IMR-90 (cell line): ENCODE data around the gene CDH23. TPM values are rescaled to one million over a fixed set of nuclear protein-coding genes. Genes with fewer than 3 reads are reported as not detected.

Experiments used
- ATAC-seq: fragments of 200-7000 bp; cut with Tn5 transposase; 2 replicates; pipeline ENCODE4 v1.9.1; 2020; ENCODE audit warnings: low read depth, mild to moderate bottlenecking, moderate library complexity
- BruUV-seq: library from RNA; stranded (reverse); fragments of 400-500 nt; replicated peaks from 2 replicates; lab custom pipeline; 2021; lab: Mats Ljungman, UMichigan
- CTCF ChIA-PET: fragments of 300-600 bp; formaldehyde crosslinking; extraction: SDS; loops from one replicate; lab custom pipeline; 2021; ENCODE audit warnings: antibody characterized with exemption; lab: Yijun Ruan, JAX
- POLR2A ChIA-PET: fragments of 300-600 bp; sonication (Branson Sonifier 250); formaldehyde crosslinking; loops from one replicate; lab custom pipeline; 2022; ENCODE audit warnings: antibody characterized with exemption; ENCODE audit not compliant: unreplicated experiment; lab: Charles Lee
- DNase-seq: peaks from one replicate; pipeline ENCODE4 v3.0.0; 2013
- H2AFZ ChIP-seq: replicated peaks from 2 replicates; pipeline ENCODE3; 2013; ENCODE audit warnings: low read length, mild to moderate bottlenecking; ENCODE audit not compliant: poor library complexity
- H2AK5ac ChIP-seq: 2 replicates; pipeline ENCODE4 v1.6.1; 2013; ENCODE audit warnings: low read depth, low read length, inconsistent platforms
- H2AK9ac ChIP-seq: replicated peaks from 2 replicates; pipeline ENCODE3; 2013; ENCODE audit warnings: mild to moderate bottlenecking, low read depth, low read length, moderate library complexity; ENCODE audit not compliant: poor library complexity
- H2BK120ac ChIP-seq: 2 replicates; pipeline ENCODE4 v1.6.1; 2013; ENCODE audit warnings: low read depth, low read length, inconsistent platforms
- H2BK15ac ChIP-seq: 3 replicates; pipeline ENCODE4 v1.6.1; 2013; ENCODE audit warnings: low read depth, low read length, inconsistent platforms
- H2BK20ac ChIP-seq: 2 replicates; pipeline ENCODE4 v1.6.1; 2013; ENCODE audit warnings: low read depth, mild to moderate bottlenecking, inconsistent platforms, low read length, moderate library complexity
- H2BK5ac ChIP-seq: 2 replicates; pipeline ENCODE4 v1.6.1; 2013; ENCODE audit warnings: mild to moderate bottlenecking, low read depth, low read length, inconsistent platforms; ENCODE audit not compliant: poor library complexity, severe bottlenecking
- H3K14ac ChIP-seq: replicated peaks from 2 replicates; pipeline ENCODE4 v1.6.1; 2013; ENCODE audit warnings: low read depth, low read length, inconsistent platforms
- H3K18ac ChIP-seq: 2 replicates; pipeline ENCODE4 v1.6.1; 2013; ENCODE audit warnings: low read depth, low read length, control low read depth
- H3K23ac ChIP-seq: 2 replicates; pipeline ENCODE4 v1.6.1; 2013; ENCODE audit warnings: low read depth, low read length, inconsistent platforms
- H3K27ac ChIP-seq: 2 replicates; pipeline ENCODE4 v1.5.1; 2013; ENCODE audit warnings: mild to moderate bottlenecking, control low read depth, low read length; ENCODE audit not compliant: insufficient read depth
- H3K27me3 ChIP-seq: 2 replicates; pipeline ENCODE4 v1.6.1; 2013; ENCODE audit warnings: low read length; ENCODE audit not compliant: control insufficient read depth, insufficient read depth
- H3K36me3 ChIP-seq: 2 replicates; pipeline ENCODE4 v1.6.1; 2013; ENCODE audit warnings: low read length, mixed read lengths; ENCODE audit not compliant: control insufficient read depth, insufficient read depth
- H3K4ac ChIP-seq: 2 replicates; pipeline ENCODE4 v1.6.1; 2013; ENCODE audit warnings: low read depth, low read length, inconsistent platforms
- H3K4me1 ChIP-seq: 2 replicates; pipeline ENCODE4 v1.6.1; 2013; ENCODE audit warnings: low read length, mixed read lengths; ENCODE audit not compliant: control insufficient read depth, insufficient read depth
- H3K4me2 ChIP-seq: 2 replicates; pipeline ENCODE4 v1.6.1; 2013; ENCODE audit warnings: low read depth, mild to moderate bottlenecking, control low read depth, low read length, moderate library complexity
- H3K4me3 ChIP-seq: 2 replicates; pipeline ENCODE4 v1.5.1; 2013; ENCODE audit warnings: low read depth, mild to moderate bottlenecking, control low read depth, low read length, moderate library complexity; ENCODE audit not compliant: insufficient read depth
- H3K56ac ChIP-seq: 2 replicates; pipeline ENCODE4 v1.6.1; 2013; ENCODE audit warnings: low read length, inconsistent platforms; ENCODE audit not compliant: insufficient read depth; ENCODE audit errors: extremely low read depth
- H3K79me1 ChIP-seq, 2 experiments: 2 replicates each; pipeline ENCODE4 v1.6.1; 2013; ENCODE audit warnings: low read length in 2 of 2, inconsistent platforms in 1 of 2, low read depth in 1 of 2
- H3K9ac ChIP-seq: 2 replicates; pipeline ENCODE4 v1.6.1; 2013; ENCODE audit warnings: low read depth, low read length, control low read depth
- H3K9me1 ChIP-seq: 2 replicates; pipeline ENCODE4 v1.6.1; 2013; ENCODE audit warnings: low read length, inconsistent platforms; ENCODE audit not compliant: insufficient read depth
- H3K9me3 ChIP-seq: 2 replicates; pipeline ENCODE4 v1.6.1; 2013; ENCODE audit warnings: low read length; ENCODE audit not compliant: control insufficient read depth, insufficient read depth
- H4K20me1 ChIP-seq: 2 replicates; pipeline ENCODE4 v1.6.1; 2013; ENCODE audit warnings: low read length, inconsistent platforms; ENCODE audit not compliant: insufficient read depth
- H4K5ac ChIP-seq: 2 replicates; pipeline ENCODE4 v1.6.1; 2013; ENCODE audit warnings: mild to moderate bottlenecking, low read depth, low read length, control low read depth
- H4K8ac ChIP-seq, 2 experiments: 2 replicates each; pipeline ENCODE4 v1.6.1; 2013; ENCODE audit warnings: low read depth in 2 of 2, low read length in 2 of 2, control low read depth in 1 of 2, inconsistent platforms in 1 of 2
- H4K91ac ChIP-seq: 2 replicates; pipeline ENCODE4 v1.6.1; 2013; ENCODE audit warnings: low read depth, low read length, inconsistent platforms; ENCODE audit not compliant: insufficient read depth
- BHLHE40 ChIP-seq: fragments of 150-350 bp; IDR thresholded peaks from 2 replicates; pipeline ENCODE4 v1.6.1; 2016; ENCODE audit warnings: mild to moderate bottlenecking, low read depth, low read length
- CEBPB ChIP-seq: IDR thresholded peaks from 2 replicates; pipeline ENCODE4 v1.6.1; 2012; ENCODE audit warnings: low read depth, low read length, improper control_type of control experiment
- CHD1 ChIP-seq: IDR thresholded peaks from 2 replicates; pipeline ENCODE4 v1.6.1; 2012; ENCODE audit warnings: low read depth, low read length, improper control_type of control experiment
- FOS ChIP-seq: fragments of 150-350 bp; IDR thresholded peaks from 2 replicates; pipeline ENCODE4 v1.6.1; 2016; ENCODE audit warnings: low read depth, low read length
- MAFK ChIP-seq: IDR thresholded peaks from 2 replicates; pipeline ENCODE4 v1.6.1; 2012; ENCODE audit warnings: low read depth, low read length, improper control_type of control experiment
- MAZ ChIP-seq: IDR thresholded peaks from 2 replicates; pipeline ENCODE4 v1.6.1; 2012; ENCODE audit warnings: low read depth, mild to moderate bottlenecking, low read length, improper control_type of control experiment, moderate library complexity, borderline replicate concordance
- NFE2L2 ChIP-seq: fragments of 150-350 bp; IDR thresholded peaks from 2 replicates; pipeline ENCODE4 v1.6.1; 2016; ENCODE audit warnings: low read depth, mild to moderate bottlenecking, low read length
- POLR2A ChIP-seq: IDR thresholded peaks from 2 replicates; pipeline ENCODE4 v1.6.1; 2012; ENCODE audit warnings: mild to moderate bottlenecking, low read depth, low read length
- RAD21 ChIP-seq: IDR thresholded peaks from 2 replicates; pipeline ENCODE4 v1.6.1; 2012; ENCODE audit warnings: low read length, improper control_type of control experiment
- RCOR1 ChIP-seq: IDR thresholded peaks from 2 replicates; pipeline ENCODE4 v1.6.1; 2012; ENCODE audit warnings: mild to moderate bottlenecking, low read length, improper control_type of control experiment; ENCODE audit not compliant: insufficient replicate concordance
- RFX5 ChIP-seq: IDR thresholded peaks from 2 replicates; pipeline ENCODE4 v1.8.0; 2012; ENCODE audit warnings: low read depth, mild to moderate bottlenecking, low read length, moderate library complexity
- SMC3 ChIP-seq: fragments of 150-350 bp; IDR thresholded peaks from 2 replicates; pipeline ENCODE4 v1.6.1; 2016; ENCODE audit warnings: low read depth, mild to moderate bottlenecking, antibody characterized with exemption, low read length, moderate library complexity
- WGBS, 2 experiments: methylation state at CpG; one replicate each; pipeline versions ENCODE4 v1.1.5 to v1.1.7; 2013; ENCODE audit warnings: missing lambda C conversion rate in 2 of 2; ENCODE audit not compliant: insufficient read length in 1 of 2; ENCODE audit errors: extremely low coverage in 2 of 2; 5-methylcytosine and 5-hydroxymethylcytosine counted together
- dilution Hi-C: fragments of 300-500 bp; cut with HindIII; formaldehyde crosslinking; loops from one replicate; pipeline ENCODE4 v1.14.3; 2018; ENCODE audit warnings: low sequenced_read_pairs; ENCODE audit not compliant: unreplicated experiment
- in situ Hi-C: fragments of 300-500 bp; cut with MboI; formaldehyde crosslinking; loops from 3 replicates; pipeline ENCODE4 v1.14.3; 2019; ENCODE audit warnings: low sequenced_read_pairs, inconsistent platforms, mixed read lengths
- intact Hi-C: fragments of 100-400 bp; cut with micrococcal nuclease; formaldehyde crosslinking; loops from 2 replicates; pipeline ENCODE4 v1.10.0; 2022
- polyA plus RNA-seq, 3 experiments: library from polyadenylated mRNA; depleted of rRNA; stranded (reverse); fragments of >200 nt; gene quantifications; 2 replicates each; pipeline ENCODE4 v1.2.3, GENCODE V29; 2012; ENCODE audit warnings: low replicate concordance in 1 of 3
- total RNA-seq: library from RNA; depleted of rRNA; stranded (reverse); fragments of >200 nt; gene quantifications from 2 replicates; pipeline ENCODE4 v1.2.3, GENCODE V29; 2012
- TF ChIP-seq, protein P1 (sequence below): fragments of 150-350 bp; IDR thresholded peaks from 2 replicates; pipeline ENCODE4 v1.6.1; 2017; ENCODE audit warnings: mild to moderate bottlenecking, antibody characterized with exemption, low read length, low read depth
- TF ChIP-seq, protein P2 (sequence below): fragments of 150-350 bp; IDR thresholded peaks from 2 replicates; pipeline ENCODE4 v1.6.1; 2016; ENCODE audit warnings: low read depth, mild to moderate bottlenecking, low read length, moderate library complexity, borderline replicate concordance
- TF ChIP-seq, protein P3 (sequence below): conservative IDR thresholded peaks from 2 replicates; pipeline ENCODE4 v1.5.1; 2012; ENCODE audit warnings: mild to moderate bottlenecking, low read depth, low read length, improper control_type of control experiment

Gene CDH23
- total and polyA plus RNA-seq, 2 of the 4 experiments (the other 2 are of a cell fraction) = under 0.01 to 0.03 TPM

- Histone ChIP-seq H3K4me3 (no peak overlapping the region), H3K4me1 (no peaks in the 10 kb centered on the region), H3K4me2 (no peak overlapping the region), H3K9ac (no peak overlapping the region), H2AFZ (no peak overlapping the region), H4K5ac (no peak overlapping the region), H3K4ac (no peak overlapping the region), H2BK15ac (no peak overlapping the region), H2AK9ac (no peak overlapping the region), H3K18ac (no peak overlapping the region), H3K27ac (no peak overlapping the region), H3K56ac (no peak overlapping the region), H4K8ac (no peak overlapping the region), H3K9me1 (no peaks in the 10 kb centered on the region), H2BK20ac (no peak overlapping the region), H3K14ac (no peak overlapping the region), H2AK5ac (no peak overlapping the region), H3K36me3 (no peaks in the 10 kb centered on the region), H2BK5ac (no peak overlapping the region), H3K9me3 (no peaks in the 10 kb centered on the region), H3K79me1 (no peaks in the 10 kb centered on the region), H4K20me1 (no peaks in the 10 kb centered on the region), H4K91ac (no peak overlapping the region), H3K27me3 (peaks cover 57% of the 10 kb centered on the region), H2BK120ac (no peak overlapping the region), H3K23ac (no peak overlapping the region)
- CTCF ChIA-PET = no interaction called here
- TF ChIP-seq CHD1 (no peak), BHLHE40 (no peak), MAFK (no peak), NFE2L2 (no peak), RCOR1 (no peak), POLR2A (no peak), RAD21 (no peak), SMC3 (no peak), CEBPB (no peak), FOS (no peak), MAZ (no peak), RFX5 (no peak)
- TF ChIP-seq, protein P1, sequence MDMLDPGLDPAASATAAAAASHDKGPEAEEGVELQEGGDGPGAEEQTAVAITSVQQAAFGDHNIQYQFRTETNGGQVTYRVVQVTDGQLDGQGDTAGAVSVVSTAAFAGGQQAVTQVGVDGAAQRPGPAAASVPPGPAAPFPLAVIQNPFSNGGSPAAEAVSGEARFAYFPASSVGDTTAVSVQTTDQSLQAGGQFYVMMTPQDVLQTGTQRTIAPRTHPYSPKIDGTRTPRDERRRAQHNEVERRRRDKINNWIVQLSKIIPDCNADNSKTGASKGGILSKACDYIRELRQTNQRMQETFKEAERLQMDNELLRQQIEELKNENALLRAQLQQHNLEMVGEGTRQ = no peak
- TF ChIP-seq, protein P2, sequence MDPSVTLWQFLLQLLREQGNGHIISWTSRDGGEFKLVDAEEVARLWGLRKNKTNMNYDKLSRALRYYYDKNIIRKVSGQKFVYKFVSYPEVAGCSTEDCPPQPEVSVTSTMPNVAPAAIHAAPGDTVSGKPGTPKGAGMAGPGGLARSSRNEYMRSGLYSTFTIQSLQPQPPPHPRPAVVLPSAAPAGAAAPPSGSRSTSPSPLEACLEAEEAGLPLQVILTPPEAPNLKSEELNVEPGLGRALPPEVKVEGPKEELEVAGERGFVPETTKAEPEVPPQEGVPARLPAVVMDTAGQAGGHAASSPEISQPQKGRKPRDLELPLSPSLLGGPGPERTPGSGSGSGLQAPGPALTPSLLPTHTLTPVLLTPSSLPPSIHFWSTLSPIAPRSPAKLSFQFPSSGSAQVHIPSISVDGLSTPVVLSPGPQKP = no peak
- TF ChIP-seq, protein P3, sequence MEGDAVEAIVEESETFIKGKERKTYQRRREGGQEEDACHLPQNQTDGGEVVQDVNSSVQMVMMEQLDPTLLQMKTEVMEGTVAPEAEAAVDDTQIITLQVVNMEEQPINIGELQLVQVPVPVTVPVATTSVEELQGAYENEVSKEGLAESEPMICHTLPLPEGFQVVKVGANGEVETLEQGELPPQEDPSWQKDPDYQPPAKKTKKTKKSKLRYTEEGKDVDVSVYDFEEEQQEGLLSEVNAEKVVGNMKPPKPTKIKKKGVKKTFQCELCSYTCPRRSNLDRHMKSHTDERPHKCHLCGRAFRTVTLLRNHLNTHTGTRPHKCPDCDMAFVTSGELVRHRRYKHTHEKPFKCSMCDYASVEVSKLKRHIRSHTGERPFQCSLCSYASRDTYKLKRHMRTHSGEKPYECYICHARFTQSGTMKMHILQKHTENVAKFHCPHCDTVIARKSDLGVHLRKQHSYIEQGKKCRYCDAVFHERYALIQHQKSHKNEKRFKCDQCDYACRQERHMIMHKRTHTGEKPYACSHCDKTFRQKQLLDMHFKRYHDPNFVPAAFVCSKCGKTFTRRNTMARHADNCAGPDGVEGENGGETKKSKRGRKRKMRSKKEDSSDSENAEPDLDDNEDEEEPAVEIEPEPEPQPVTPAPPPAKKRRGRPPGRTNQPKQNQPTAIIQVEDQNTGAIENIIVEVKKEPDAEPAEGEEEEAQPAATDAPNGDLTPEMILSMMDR = no peak
- dilution Hi-C loops (no loop called here), in situ Hi-C loops (no loop called here), intact Hi-C loops (no loop called here)
- ATAC-seq (no peak), DNase-seq (no peak)
- BruUV-seq = no TSS peak
- no CpG with 5 or more reads among the region's 1 CpG for WGBS, 2 experiments
- POLR2A ChIA-PET = no interaction called here
These were observed 256.3 kb downstream of the CDH23 start for GRCh38 chr10:71653044-71653443.
